ENCODE results near the gene DPH7. TPM values are rescaled to one million over a fixed set of nuclear protein-coding genes. Genes with fewer than 3 reads are reported as not detected.

DPH7 gene
- total RNA-seq, 1 experiment from 2014 or later = 43.9 TPM

GRCh38 chr9:137603879-137604278 lies 25.2 kb upstream of the DPH7 start:
- TF ChIP-seq ATF1 (CRISPR knock-in tag; IDR thresholded peaks at IDR 0.05) = no peak
- no peak for TF ChIP-seq MXD4 (CRISPR knock-in tag; IDR thresholded peaks at IDR 0.05; ENCODE audit: borderline replicate concordance)
- TF ChIP-seq AR (CRISPR knock-in tag; IDR thresholded peaks at IDR 0.05) = no peak
- TF ChIP-seq CREM (CRISPR knock-in tag; IDR thresholded peaks at IDR 0.05) = no peak
- TF ChIP-seq CTCF (IDR thresholded peaks at IDR 0.05) = no peak
- TF ChIP-seq ATF6 (CRISPR knock-in tag; IDR thresholded peaks at IDR 0.05) = no peak
- no peak for TF ChIP-seq JUN (CRISPR knock-in tag; IDR thresholded peaks at IDR 0.05)
- TF ChIP-seq E2F4 (CRISPR knock-in tag; IDR thresholded peaks at IDR 0.05; ENCODE audit: borderline replicate concordance, low read depth) = no peak
- TF ChIP-seq MAX (CRISPR knock-in tag; IDR thresholded peaks at IDR 0.05) = no peak
- no peak for TF ChIP-seq SOX15 (CRISPR knock-in tag; IDR thresholded peaks at IDR 0.05)
- no peak for TF ChIP-seq ZSCAN18 (CRISPR knock-in tag; IDR thresholded peaks at IDR 0.05)
- TF ChIP-seq USF1 (CRISPR knock-in tag; IDR thresholded peaks at IDR 0.05) = no peak
- TF ChIP-seq ZNF671 (CRISPR knock-in tag; IDR thresholded peaks at IDR 0.05) = no peak
- peaks cover 28% of the 10 kb centered on the region for H3K27me3 Mint-ChIP-seq (ENCODE audit: low read depth)
- ChIA-PET CTCF (interaction anchor here (1.1 to 1.9 kb wide), 2 partner anchors 12 to 52 kb away, joined by 6 to 11 read pairs; partner anchors contain the start of genes MRPL41 and ZMYND19), POLR2A (interaction anchor here (1.5 kb wide), 1 partner anchor 15 kb away, joined by 5 read pairs; the partner anchor contains the start of gene EHMT1)
- no peaks in the 10 kb centered on the region for H3K9me3 Mint-ChIP-seq
- DNase-seq (ENCODE audit: low spot score) (no peak), ATAC-seq (no peak)
- peak overlapping the region; percentile 56 for H3K4me3 Mint-ChIP-seq
- H3K4me1 Mint-ChIP-seq = peaks cover 16% of the 10 kb centered on the region
- H3K36me3 Mint-ChIP-seq = no peaks in the 10 kb centered on the region
- H3K27ac Mint-ChIP-seq = no peak overlapping the region

GRCh38 chr9:137602661-137603060 lies 23.9 kb upstream of the DPH7 start:
- Mint-ChIP-seq H3K27ac (no peak overlapping the region), H3K4me3 (no peak overlapping the region), H3K4me1 (peaks cover 16% of the 10 kb centered on the region), H3K27me3 (ENCODE audit: low read depth) (peaks cover 33% of the 10 kb centered on the region), H3K9me3 (no peaks in the 10 kb centered on the region), H3K36me3 (no peaks in the 10 kb centered on the region)
- POLR2A ChIA-PET = no interaction called here
- DNase-seq (ENCODE audit: low spot score) (no peak), ATAC-seq (no peak)
- CTCF ChIA-PET = interaction anchor here (0.5 to 0.9 kb wide), 2 partner anchors 71 to 532 kb away, joined by 3 read pairs; partner anchors contain the start of gene SAPCD2
- no peak for TF ChIP-seq E2F4 (CRISPR knock-in tag; IDR thresholded peaks at IDR 0.05; ENCODE audit: borderline replicate concordance, low read depth)
- TF ChIP-seq HMGXB4 (CRISPR knock-in tag; IDR thresholded peaks at IDR 0.05) = no peak
- TF ChIP-seq ZNF317 (CRISPR knock-in tag; IDR thresholded peaks at IDR 0.05; ENCODE audit: borderline replicate concordance, low read depth) = no peak
- no peak for TF ChIP-seq GRHL2 (CRISPR knock-in tag; IDR thresholded peaks at IDR 0.05; ENCODE audit: insufficient replicate concordance, severe bottlenecking)
- TF ChIP-seq FOXP1 (CRISPR knock-in tag; IDR thresholded peaks at IDR 0.05; ENCODE audit: borderline replicate concordance) = no peak
- TF ChIP-seq ZNF423 (CRISPR knock-in tag; IDR thresholded peaks at IDR 0.05) = no peak
- TF ChIP-seq GTF2I (CRISPR knock-in tag; conservative IDR thresholded peaks at IDR 0.05) = no peak
